GM23338 (cell line): ENCODE data around the gene C4BPA.

Experiments
- CREB1 ChIP-seq: fragments of 250-450 bp; sonication (Bioruptor Pico); IDR thresholded peaks from 2 replicates; pipeline ENCODE4 v1.5.0; 2020; ENCODE audit warnings: low read depth, mild to moderate bottlenecking, moderate library complexity
- CTCF ChIP-seq, 2 experiments: fragments of 200-600 bp in 1 of 2; sonication (generic) in 1 of 2; conservative IDR thresholded peaks; 2 replicates each; pipeline versions ENCODE4 v1.5.1 to v1.6.1; 2016 to 2017; ENCODE audit warnings: antibody characterized with exemption in 2 of 2, low read depth in 2 of 2, mild to moderate bottlenecking in 2 of 2, moderate library complexity in 1 of 2
- ETS1 ChIP-seq: IDR thresholded peaks from 2 replicates; pipeline ENCODE4 v1.6.1; 2016; ENCODE audit warnings: antibody characterized with exemption
- EZH2 ChIP-seq: fragments of 200-600 bp; sonication (generic); IDR thresholded peaks from one replicate; pipeline ENCODE4 v1.8.0; 2017; ENCODE audit warnings: antibody characterized with exemption, mild to moderate bottlenecking, low read depth; ENCODE audit not compliant: unreplicated experiment
- EZH2phosphoT487 ChIP-seq: fragments of 200-600 bp; sonication (generic); IDR thresholded peaks from one replicate; pipeline ENCODE4 v1.8.1; 2018; ENCODE audit warnings: antibody characterized with exemption; ENCODE audit not compliant: unreplicated experiment
- JUNB ChIP-seq: IDR thresholded peaks from one replicate; pipeline ENCODE4 v1.6.1; 2016; ENCODE audit warnings: antibody characterized with exemption; ENCODE audit not compliant: unreplicated experiment
- NANOG ChIP-seq: IDR thresholded peaks from 2 replicates; pipeline ENCODE4 v1.6.1; 2016; ENCODE audit warnings: antibody characterized with exemption, borderline replicate concordance
- POLR2AphosphoS5 ChIP-seq: IDR thresholded peaks from 2 replicates; pipeline ENCODE4 v1.6.1; 2016; ENCODE audit warnings: antibody characterized with exemption, low read depth
- REST ChIP-seq: IDR thresholded peaks from one replicate; pipeline ENCODE4 v1.6.1; 2018; ENCODE audit warnings: antibody characterized with exemption; ENCODE audit not compliant: unreplicated experiment
- STAT1 ChIP-seq: IDR thresholded peaks from one replicate; pipeline ENCODE4 v1.6.1; 2016; ENCODE audit warnings: antibody characterized with exemption; ENCODE audit not compliant: unreplicated experiment
- ZNF114 ChIP-seq: fragments of 250-450 bp; sonication (Bioruptor Pico); IDR thresholded peaks from 2 replicates; pipeline ENCODE4 v1.5.0; 2020; ENCODE audit warnings: mild to moderate bottlenecking, moderate library complexity
- ZNF331 ChIP-seq: fragments of 250-450 bp; sonication (Bioruptor Pico); IDR thresholded peaks from 2 replicates; pipeline ENCODE4 v1.5.0; 2020; ENCODE audit warnings: low read depth, mild to moderate bottlenecking, moderate library complexity

GRCh38 chr1:207060596-207060995 lies 43.4 kb upstream of the C4BPA start:
- TF ChIP-seq CTCF (conservative IDR thresholded peaks at IDR 0.05; ENCODE audit: low read depth in 2 of 2) (no peak), EZH2phosphoT487 (no peak), EZH2 (no peak), REST (no peak), CREB1 (CRISPR knock-in tag) (no peak), ZNF331 (no peak), POLR2AphosphoS5 (no peak), STAT1 (no peak), ETS1 (no peak), NANOG (no peak), JUNB (no peak), ZNF114 (CRISPR knock-in tag) (no peak)
